Tibial nerve (tissue), 3 donors: Measurements from ENCODE around the gene EXOC6B.

ENCODE experiments used
- CTCF ChIP-seq, 5 experiments: fragments of 200-600 bp in 3 of 5; fragments of 450-650 bp in 2 of 5; sonication (generic) in 3 of 5; IDR thresholded peaks; one replicate each; pipeline ENCODE4 v1.5.1; 2016 to 2019; ENCODE audit warnings: antibody characterized with exemption in 5 of 5, mild to moderate bottlenecking in 3 of 5, moderate library complexity in 2 of 5
- POLR2A ChIP-seq, 2 donors: fragments of 450-650 bp; IDR thresholded peaks; one replicate each; pipeline ENCODE4 v1.6.1; 2017; ENCODE audit warnings: antibody characterized with exemption in 2 of 2, mild to moderate bottlenecking in 2 of 2, moderate library complexity in 2 of 2

GRCh38 chr2:72349016-72349415, 476.8 kb downstream of the EXOC6B start:
- TF ChIP-seq CTCF (IDR thresholded peaks at IDR 0.05), result no peak
- TF ChIP-seq POLR2A (IDR thresholded peaks at IDR 0.05), result no peak
